Measurements from ENCODE around the gene CCDC112. TPM values are rescaled to one million over a fixed set of nuclear protein-coding genes. Genes with fewer than 3 reads are reported as not detected.

The CCDC112 gene
- total and polyA plus RNA-seq, 2 of the 13 experiments (the other 11 are each of a cell fraction or from before 2014, with no cell fraction given): 1.1 to 2.8 TPM

DNA sequence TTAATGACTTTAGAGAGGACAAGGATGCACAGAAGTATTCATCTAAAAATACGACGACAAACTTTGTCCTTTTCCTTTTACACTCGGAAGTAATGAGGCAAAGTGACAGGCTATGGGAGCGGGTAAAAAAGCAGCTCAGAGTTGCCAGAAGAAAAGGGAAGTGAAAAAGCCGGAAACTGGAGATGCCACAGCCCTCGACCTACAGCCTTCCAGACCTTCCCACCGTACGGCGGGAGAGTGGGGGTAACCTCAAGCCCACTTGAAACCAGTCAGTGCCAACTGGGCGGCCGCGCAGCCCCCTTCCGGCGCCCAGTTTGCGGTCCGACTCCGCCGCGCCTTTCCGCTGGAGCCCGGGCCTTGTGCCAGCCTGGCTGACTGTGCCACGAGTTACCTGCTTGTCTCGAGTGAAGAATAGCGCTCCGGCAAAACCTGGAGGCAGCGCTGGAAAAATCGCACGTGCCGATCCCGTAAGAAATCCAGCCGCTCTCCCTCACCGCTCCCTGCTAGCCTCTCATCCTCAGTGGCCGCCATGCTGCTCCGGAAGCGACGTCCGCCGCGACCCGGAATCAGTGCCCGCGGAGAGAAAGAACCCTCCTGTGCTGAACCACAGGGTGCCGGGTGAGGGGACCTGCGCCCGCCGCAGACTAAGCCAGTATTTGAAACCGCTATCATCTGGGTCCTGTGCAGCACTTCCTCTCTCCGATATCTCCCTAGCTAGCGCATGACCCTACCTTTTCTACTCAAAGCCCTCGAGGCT, 34.0 kb downstream of the CCDC112 start, which contains the start of gene PGGT1B (continued):
- no peak for TF ChIP-seq SMARCC2 (IDR thresholded peaks at IDR 0.05)
- peak; percentile 50; the same call in 1 of the 2 replicates for TF ChIP-seq ZNF430 (CRISPR knock-in tag; IDR thresholded peaks at IDR 0.05)
- no peak for TF ChIP-seq ZNF296 (CRISPR knock-in tag; conservative IDR thresholded peaks at IDR 0.05)
- TF ChIP-seq NR3C1 (CRISPR knock-in tag; IDR thresholded peaks at IDR 0.05): no peak
- TF ChIP-seq, protein P1, sequence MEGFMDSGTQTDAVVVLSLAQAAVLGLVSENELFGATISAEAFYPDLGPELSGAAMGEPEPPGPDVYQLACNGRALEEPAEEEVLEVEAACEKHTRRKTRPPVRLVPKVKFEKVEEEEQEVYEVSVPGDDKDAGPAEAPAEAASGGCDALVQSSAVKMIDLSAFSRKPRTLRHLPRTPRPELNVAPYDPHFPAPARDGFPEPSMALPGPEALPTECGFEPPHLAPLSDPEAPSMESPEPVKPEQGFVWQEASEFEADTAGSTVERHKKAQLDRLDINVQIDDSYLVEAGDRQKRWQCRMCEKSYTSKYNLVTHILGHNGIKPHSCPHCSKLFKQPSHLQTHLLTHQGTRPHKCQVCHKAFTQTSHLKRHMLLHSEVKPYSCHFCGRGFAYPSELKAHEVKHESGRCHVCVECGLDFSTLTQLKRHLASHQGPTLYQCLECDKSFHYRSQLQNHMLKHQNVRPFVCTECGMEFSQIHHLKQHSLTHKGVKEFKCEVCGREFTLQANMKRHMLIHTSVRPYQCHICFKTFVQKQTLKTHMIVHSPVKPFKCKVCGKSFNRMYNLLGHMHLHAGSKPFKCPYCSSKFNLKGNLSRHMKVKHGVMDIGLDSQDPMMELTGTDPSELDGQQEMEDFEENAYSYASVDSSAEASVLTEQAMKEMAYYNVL (CRISPR knock-in tag; IDR thresholded peaks at IDR 0.05; ENCODE audit: borderline replicate concordance): no peak
- TF ChIP-seq, protein P2, sequence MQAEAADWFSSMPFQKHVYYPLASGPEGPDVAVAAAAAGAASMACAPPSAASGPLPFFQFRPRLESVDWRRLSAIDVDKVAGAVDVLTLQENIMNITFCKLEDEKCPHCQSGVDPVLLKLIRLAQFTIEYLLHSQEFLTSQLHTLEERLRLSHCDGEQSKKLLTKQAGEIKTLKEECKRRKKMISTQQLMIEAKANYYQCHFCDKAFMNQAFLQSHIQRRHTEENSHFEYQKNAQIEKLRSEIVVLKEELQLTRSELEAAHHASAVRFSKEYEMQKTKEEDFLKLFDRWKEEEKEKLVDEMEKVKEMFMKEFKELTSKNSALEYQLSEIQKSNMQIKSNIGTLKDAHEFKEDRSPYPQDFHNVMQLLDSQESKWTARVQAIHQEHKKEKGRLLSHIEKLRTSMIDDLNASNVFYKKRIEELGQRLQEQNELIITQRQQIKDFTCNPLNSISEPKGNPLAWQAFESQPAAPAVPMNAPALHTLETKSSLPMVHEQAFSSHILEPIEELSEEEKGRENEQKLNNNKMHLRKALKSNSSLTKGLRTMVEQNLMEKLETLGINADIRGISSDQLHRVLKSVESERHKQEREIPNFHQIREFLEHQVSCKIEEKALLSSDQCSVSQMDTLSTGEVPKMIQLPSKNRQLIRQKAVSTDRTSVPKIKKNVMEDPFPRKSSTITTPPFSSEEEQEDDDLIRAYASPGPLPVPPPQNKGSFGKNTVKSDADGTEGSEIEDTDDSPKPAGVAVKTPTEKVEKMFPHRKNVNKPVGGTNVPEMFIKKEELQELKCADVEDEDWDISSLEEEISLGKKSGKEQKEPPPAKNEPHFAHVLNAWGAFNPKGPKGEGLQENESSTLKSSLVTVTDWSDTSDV (CRISPR knock-in tag; IDR thresholded peaks at IDR 0.05): peak; percentile 66; the same call in 1 of the 2 replicates
- TF ChIP-seq, protein P3, sequence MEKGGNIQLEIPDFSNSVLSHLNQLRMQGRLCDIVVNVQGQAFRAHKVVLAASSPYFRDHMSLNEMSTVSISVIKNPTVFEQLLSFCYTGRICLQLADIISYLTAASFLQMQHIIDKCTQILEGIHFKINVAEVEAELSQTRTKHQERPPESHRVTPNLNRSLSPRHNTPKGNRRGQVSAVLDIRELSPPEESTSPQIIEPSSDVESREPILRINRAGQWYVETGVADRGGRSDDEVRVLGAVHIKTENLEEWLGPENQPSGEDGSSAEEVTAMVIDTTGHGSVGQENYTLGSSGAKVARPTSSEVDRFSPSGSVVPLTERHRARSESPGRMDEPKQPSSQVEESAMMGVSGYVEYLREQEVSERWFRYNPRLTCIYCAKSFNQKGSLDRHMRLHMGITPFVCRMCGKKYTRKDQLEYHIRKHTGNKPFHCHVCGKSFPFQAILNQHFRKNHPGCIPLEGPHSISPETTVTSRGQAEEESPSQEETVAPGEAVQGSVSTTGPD (CRISPR knock-in tag; IDR thresholded peaks at IDR 0.05): no peak
- TF ChIP-seq HCFC1 (IDR thresholded peaks at IDR 0.05; ENCODE audit: low read depth, low read length): no peak; the same call in 1 of the 2 replicates
- TF ChIP-seq IKZF4 (CRISPR knock-in tag; IDR thresholded peaks at IDR 0.05; ENCODE audit: borderline replicate concordance, low read depth, not compliant biosample characterization): peak; percentile 87
- TF ChIP-seq ZNF17 (CRISPR knock-in tag; IDR thresholded peaks at IDR 0.05): no peak
- TF ChIP-seq, protein P4, sequence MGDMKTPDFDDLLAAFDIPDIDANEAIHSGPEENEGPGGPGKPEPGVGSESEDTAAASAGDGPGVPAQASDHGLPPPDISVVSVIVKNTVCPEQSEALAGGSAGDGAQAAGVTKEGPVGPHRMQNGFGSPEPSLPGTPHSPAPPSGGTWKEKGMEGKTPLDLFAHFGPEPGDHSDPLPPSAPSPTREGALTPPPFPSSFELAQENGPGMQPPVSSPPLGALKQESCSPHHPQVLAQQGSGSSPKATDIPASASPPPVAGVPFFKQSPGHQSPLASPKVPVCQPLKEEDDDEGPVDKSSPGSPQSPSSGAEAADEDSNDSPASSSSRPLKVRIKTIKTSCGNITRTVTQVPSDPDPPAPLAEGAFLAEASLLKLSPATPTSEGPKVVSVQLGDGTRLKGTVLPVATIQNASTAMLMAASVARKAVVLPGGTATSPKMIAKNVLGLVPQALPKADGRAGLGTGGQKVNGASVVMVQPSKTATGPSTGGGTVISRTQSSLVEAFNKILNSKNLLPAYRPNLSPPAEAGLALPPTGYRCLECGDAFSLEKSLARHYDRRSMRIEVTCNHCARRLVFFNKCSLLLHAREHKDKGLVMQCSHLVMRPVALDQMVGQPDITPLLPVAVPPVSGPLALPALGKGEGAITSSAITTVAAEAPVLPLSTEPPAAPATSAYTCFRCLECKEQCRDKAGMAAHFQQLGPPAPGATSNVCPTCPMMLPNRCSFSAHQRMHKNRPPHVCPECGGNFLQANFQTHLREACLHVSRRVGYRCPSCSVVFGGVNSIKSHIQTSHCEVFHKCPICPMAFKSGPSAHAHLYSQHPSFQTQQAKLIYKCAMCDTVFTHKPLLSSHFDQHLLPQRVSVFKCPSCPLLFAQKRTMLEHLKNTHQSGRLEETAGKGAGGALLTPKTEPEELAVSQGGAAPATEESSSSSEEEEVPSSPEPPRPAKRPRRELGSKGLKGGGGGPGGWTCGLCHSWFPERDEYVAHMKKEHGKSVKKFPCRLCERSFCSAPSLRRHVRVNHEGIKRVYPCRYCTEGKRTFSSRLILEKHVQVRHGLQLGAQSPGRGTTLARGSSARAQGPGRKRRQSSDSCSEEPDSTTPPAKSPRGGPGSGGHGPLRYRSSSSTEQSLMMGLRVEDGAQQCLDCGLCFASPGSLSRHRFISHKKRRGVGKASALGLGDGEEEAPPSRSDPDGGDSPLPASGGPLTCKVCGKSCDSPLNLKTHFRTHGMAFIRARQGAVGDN (CRISPR knock-in tag; IDR thresholded peaks at IDR 0.05): peak; percentile 97
- no peak for TF ChIP-seq SP5 (CRISPR knock-in tag; IDR thresholded peaks at IDR 0.05; ENCODE audit: borderline replicate concordance, low read depth)
- peak; percentile 38; the same call in 1 of the 2 replicates for TF ChIP-seq ZNF292 (CRISPR knock-in tag; IDR thresholded peaks at IDR 0.05; ENCODE audit: borderline replicate concordance, low read depth)
